ENCODE results near the gene ZBTB45. TPM values are rescaled to one million over a fixed set of nuclear protein-coding genes. Genes with fewer than 3 reads are reported as not detected.

Gene ZBTB45
- total RNA-seq, 1 donor from 2014 or later = 2.2 TPM

DNA sequence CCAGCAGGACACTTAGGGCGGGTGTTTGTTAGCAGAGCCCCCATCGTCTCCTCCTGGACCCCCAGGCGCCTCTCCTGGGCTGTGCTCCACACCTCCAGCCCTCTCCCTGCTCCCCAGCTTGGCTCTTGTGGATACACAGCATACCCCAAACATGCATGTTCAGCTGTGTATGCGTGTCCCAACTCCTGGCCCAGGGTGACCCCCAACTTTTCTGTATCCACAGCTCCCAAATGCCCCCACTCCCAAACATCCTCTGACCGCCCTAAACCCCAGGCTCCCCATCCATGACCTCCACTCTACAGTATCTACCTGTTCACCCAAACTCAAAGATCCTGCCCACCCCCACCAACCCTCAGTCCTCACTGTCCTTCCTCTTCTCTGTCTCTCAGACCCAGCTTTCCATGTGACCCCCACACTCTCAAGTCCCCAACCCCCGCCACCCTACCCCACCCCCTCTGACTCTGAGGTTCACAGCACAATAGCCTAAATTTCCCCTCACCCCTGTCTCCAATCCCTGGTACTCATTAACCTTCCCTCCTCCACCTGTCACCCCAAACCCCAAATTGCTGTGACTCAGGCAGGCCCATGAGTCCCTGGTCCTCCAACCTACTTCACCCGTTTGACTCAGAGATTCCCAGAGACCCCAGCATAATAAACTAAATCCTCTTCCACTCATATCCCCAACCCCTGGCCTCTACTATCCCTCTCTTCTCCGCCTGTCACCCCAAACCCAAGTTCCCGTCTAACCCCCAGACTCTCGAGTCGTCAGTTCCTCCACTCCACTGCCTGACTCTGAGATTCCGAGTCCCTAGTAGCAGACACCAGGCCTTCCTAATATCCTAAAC lies 37.8 kb upstream of the ZBTB45 start:
- TF ChIP-seq EZH2phosphoT487 (IDR thresholded peaks at IDR 0.05) = no peak
- TF ChIP-seq, protein P1, sequence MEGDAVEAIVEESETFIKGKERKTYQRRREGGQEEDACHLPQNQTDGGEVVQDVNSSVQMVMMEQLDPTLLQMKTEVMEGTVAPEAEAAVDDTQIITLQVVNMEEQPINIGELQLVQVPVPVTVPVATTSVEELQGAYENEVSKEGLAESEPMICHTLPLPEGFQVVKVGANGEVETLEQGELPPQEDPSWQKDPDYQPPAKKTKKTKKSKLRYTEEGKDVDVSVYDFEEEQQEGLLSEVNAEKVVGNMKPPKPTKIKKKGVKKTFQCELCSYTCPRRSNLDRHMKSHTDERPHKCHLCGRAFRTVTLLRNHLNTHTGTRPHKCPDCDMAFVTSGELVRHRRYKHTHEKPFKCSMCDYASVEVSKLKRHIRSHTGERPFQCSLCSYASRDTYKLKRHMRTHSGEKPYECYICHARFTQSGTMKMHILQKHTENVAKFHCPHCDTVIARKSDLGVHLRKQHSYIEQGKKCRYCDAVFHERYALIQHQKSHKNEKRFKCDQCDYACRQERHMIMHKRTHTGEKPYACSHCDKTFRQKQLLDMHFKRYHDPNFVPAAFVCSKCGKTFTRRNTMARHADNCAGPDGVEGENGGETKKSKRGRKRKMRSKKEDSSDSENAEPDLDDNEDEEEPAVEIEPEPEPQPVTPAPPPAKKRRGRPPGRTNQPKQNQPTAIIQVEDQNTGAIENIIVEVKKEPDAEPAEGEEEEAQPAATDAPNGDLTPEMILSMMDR (IDR thresholded peaks at IDR 0.05) = no peak
- no peak for TF ChIP-seq EZH2 (IDR thresholded peaks at IDR 0.05)
- peak overlapping the region; percentile 96 for H3K27ac Mint-ChIP-seq
- H3K4me1 ChIP-seq = peaks cover 23% of the 10 kb centered on the region
- H3K4me2 ChIP-seq = peak overlapping the region; percentile 98
- no peaks in the 10 kb centered on the region for H3K36me3 ChIP-seq
- H3K9ac ChIP-seq = peak overlapping the region; percentile 94
- H4K20me1 ChIP-seq (ENCODE audit: low read depth) = peaks cover 15% of the 10 kb centered on the region
- peaks cover 76% of the 10 kb centered on the region for H3F3A ChIP-seq (ENCODE audit: low read depth)
- no peak overlapping the region for H2AFZ ChIP-seq (replicated peaks)
- H3K27me3 Mint-ChIP-seq (ENCODE audit: insufficient read depth, low read depth) = peaks cover 20% of the 10 kb centered on the region
- no peaks in the 10 kb centered on the region for H3K9me3 ChIP-seq (ENCODE audit: low read depth)
- no peaks in the 10 kb centered on the region for H3K9me3 Mint-ChIP-seq
- peak overlapping the region; percentile 65 for H3K4me3 ChIP-seq
- peak overlapping the region; percentile 97 for H3K4me3 Mint-ChIP-seq
- DNase-seq (ENCODE audit: low spot score) = no peak
- peaks cover 51% of the 10 kb centered on the region for H3K4me1 Mint-ChIP-seq
- H3K27me3 ChIP-seq = peaks cover 7% of the 10 kb centered on the region
- H3K79me2 ChIP-seq (ENCODE audit: low read depth) = peaks cover 52% of the 10 kb centered on the region
- peak overlapping the region; percentile 61 for H3K27ac ChIP-seq
- peaks cover 19% of the 10 kb centered on the region for H3K36me3 Mint-ChIP-seq

DNA sequence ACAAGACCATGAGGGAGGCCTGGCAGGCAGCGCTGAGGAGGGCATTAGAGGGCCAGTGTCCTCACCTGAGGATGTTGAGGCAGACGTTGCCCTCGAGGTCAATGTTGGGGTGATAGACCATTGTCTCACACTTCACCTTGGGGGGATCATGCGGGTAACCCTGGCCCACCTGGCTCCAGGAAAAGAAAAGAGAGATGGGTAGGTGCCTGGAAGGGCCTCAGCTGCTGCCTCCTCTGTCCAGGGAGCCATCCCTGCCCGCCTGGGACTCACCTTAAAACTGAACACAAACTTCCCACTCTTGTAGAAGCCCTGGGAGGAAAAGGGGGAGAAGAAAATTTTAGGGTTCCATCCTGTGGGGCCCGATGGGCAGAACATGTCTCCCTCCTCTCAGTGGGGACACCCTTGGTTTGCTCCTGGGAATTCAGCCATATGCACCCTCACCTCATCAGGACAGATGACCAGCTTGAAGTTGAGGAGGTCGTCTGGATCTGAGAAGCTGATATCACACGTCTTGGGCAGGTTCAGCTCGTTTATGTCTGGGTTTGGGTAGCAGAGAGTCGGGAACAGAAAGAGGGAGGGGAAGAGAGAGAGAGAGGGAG lies 37.1 kb upstream of the ZBTB45 start:
- Mint-ChIP-seq H3K9me3 (no peaks in the 10 kb centered on the region), H3K4me3 (peak overlapping the region; percentile 97), H3K4me1 (peaks cover 51% of the 10 kb centered on the region), H3K27ac (peak overlapping the region; percentile 90), H3K27me3 (ENCODE audit: insufficient read depth, low read depth) (peaks cover 20% of the 10 kb centered on the region), H3K36me3 (peaks cover 21% of the 10 kb centered on the region)
- Histone ChIP-seq H4K20me1 (ENCODE audit: low read depth) (peaks cover 15% of the 10 kb centered on the region), H3K4me2 (peak overlapping the region; percentile 98), H3K4me1 (peaks cover 23% of the 10 kb centered on the region), H3K27ac (no peak overlapping the region), H3F3A (ENCODE audit: low read depth) (peaks cover 83% of the 10 kb centered on the region), H3K9me3 (ENCODE audit: low read depth) (no peaks in the 10 kb centered on the region), H2AFZ (replicated peaks) (no peak overlapping the region), H3K9ac (peak overlapping the region; percentile 94), H3K79me2 (ENCODE audit: low read depth) (peaks cover 53% of the 10 kb centered on the region), H3K27me3 (peaks cover under 1% of the 10 kb centered on the region), H3K4me3 (peak overlapping the region; percentile 65), H3K36me3 (no peaks in the 10 kb centered on the region)
- TF ChIP-seq, protein P1 (IDR thresholded peaks at IDR 0.05) = no peak
- TF ChIP-seq EZH2phosphoT487 (IDR thresholded peaks at IDR 0.05) = no peak
- TF ChIP-seq EZH2 (IDR thresholded peaks at IDR 0.05) = no peak
- DNase-seq (ENCODE audit: low spot score) = no peak

DNA sequence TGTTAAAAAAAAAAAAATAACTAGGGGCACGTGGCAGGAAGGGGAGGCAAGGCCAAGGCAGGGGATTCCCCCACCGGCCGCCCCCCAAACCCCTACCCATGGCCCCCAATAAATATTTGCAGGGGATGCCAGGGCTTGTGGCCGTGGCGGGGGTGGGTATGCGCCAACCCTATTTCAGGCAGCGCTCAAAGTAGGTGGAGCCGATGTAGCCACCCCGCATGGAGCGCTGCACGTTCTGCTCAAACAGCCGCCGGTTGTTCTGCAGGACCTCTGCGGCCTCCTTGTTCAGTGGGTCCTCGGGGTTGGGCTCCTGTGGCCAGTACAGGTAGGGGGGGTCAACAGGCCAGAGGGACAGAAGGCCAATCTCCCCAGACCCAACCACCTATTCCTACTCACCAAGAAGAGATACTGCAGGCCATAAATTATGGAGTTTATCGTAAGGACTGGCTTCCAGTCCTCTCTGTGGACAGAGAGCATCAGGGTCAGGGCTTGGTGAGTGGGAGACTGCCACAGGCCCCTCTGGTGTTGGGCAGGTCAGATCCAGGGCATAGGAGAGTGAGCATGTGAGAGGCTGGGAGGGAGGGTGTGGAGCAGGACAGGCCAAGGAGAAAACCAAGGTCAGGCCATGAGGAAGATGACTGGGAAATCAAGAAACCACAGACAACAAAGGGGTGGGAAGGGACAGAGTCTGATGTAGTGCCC lies 36.5 kb upstream of the ZBTB45 start:
- TF ChIP-seq EZH2 (IDR thresholded peaks at IDR 0.05) = no peak
- TF ChIP-seq, protein P1 (IDR thresholded peaks at IDR 0.05) = no peak
- Histone ChIP-seq H3K79me2 (ENCODE audit: low read depth) (peaks cover 53% of the 10 kb centered on the region), H2AFZ (replicated peaks) (no peak overlapping the region), H3K9me3 (ENCODE audit: low read depth) (no peaks in the 10 kb centered on the region), H3F3A (ENCODE audit: low read depth) (peaks cover 85% of the 10 kb centered on the region), H3K9ac (no peak overlapping the region), H3K4me1 (peaks cover 23% of the 10 kb centered on the region), H4K20me1 (ENCODE audit: low read depth) (peaks cover 20% of the 10 kb centered on the region), H3K4me2 (no peak overlapping the region), H3K4me3 (no peak overlapping the region), H3K27ac (peak overlapping the region; percentile 78), H3K27me3 (no peaks in the 10 kb centered on the region), H3K36me3 (no peaks in the 10 kb centered on the region)
- H3K27me3 Mint-ChIP-seq (ENCODE audit: insufficient read depth, low read depth) = peaks cover 19% of the 10 kb centered on the region
- H3K4me3 Mint-ChIP-seq = peak overlapping the region; percentile 97
- no peaks in the 10 kb centered on the region for H3K9me3 Mint-ChIP-seq
- peak overlapping the region; percentile 90 for H3K27ac Mint-ChIP-seq
- DNase-seq (ENCODE audit: low spot score) = no peak
- H3K36me3 Mint-ChIP-seq = peaks cover 21% of the 10 kb centered on the region
- peaks cover 51% of the 10 kb centered on the region for H3K4me1 Mint-ChIP-seq

Data from neural progenitor cell (in vitro differentiated cells).